ENCODE data around the gene LCN1. TPM values are rescaled to one million over a fixed set of nuclear protein-coding genes. Genes with fewer than 3 reads are reported as not detected.

Gene LCN1
- total and polyA plus RNA-seq, 10 donors, result 0.09 TPM; not detected in 9

- Histone ChIP-seq H3K36me3 (no peaks in the 10 kb centered on the region), H3K9me3 (no peaks in the 10 kb centered on the region), H3K4me3 (no peak overlapping the region), H3K27me3 (replicated peaks in 1 of 7) (peaks cover 0 to 6% (median 0%) of the 10 kb centered on the region in 7 donors), H3K27ac (no peak overlapping the region), H3K4me1 (no peaks in the 10 kb centered on the region)
- no peak for DNase-seq
- intact Hi-C loops (cut with DNase I; ENCODE audit: low total_unique reads), result no loop called here
- TF ChIP-seq, protein P1, sequence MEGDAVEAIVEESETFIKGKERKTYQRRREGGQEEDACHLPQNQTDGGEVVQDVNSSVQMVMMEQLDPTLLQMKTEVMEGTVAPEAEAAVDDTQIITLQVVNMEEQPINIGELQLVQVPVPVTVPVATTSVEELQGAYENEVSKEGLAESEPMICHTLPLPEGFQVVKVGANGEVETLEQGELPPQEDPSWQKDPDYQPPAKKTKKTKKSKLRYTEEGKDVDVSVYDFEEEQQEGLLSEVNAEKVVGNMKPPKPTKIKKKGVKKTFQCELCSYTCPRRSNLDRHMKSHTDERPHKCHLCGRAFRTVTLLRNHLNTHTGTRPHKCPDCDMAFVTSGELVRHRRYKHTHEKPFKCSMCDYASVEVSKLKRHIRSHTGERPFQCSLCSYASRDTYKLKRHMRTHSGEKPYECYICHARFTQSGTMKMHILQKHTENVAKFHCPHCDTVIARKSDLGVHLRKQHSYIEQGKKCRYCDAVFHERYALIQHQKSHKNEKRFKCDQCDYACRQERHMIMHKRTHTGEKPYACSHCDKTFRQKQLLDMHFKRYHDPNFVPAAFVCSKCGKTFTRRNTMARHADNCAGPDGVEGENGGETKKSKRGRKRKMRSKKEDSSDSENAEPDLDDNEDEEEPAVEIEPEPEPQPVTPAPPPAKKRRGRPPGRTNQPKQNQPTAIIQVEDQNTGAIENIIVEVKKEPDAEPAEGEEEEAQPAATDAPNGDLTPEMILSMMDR (IDR thresholded peaks at IDR 0.05 in 8 of 11, conservative IDR thresholded peaks at IDR 0.05 in 3 of 11), result no peak
- TF ChIP-seq POLR2A (IDR thresholded peaks at IDR 0.05) (no peak), POLR2AphosphoS5 (IDR thresholded peaks at IDR 0.05) (no peak)
- WGBS, 5 donors, result 77 to 91% (median 84%) methylated on average over 17 to 19 of the region's 19 CpGs
Measured at GRCh38 chr9:135552698-135553171, 31.5 kb downstream of the LCN1 start.

DNA sequence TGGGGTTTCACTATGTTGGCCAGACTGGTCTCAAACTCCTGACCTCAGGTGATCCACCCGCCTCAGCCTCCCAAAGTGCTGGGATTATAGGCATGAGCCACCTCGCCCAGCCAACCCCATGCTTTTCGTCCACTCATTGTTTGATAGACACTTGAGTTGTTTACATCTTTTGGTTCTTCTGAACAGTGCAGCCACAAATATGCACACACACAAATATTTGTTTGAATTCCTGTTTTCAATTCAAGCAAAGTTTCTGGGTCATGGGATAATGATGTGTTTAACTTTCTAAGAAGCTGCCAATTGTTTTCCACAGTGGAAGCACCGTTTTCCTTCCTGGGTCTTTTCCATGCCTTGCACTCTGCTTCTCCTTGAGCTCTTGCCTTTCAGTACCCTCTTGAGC, 33.5 kb downstream of the LCN1 start:
- H3K9me3 ChIP-seq, result no peaks in the 10 kb centered on the region
- DNase-seq, result no peak
- H3K4me1 ChIP-seq, result no peaks in the 10 kb centered on the region
- TF ChIP-seq, protein P1 (IDR thresholded peaks at IDR 0.05 in 8 of 11, conservative IDR thresholded peaks at IDR 0.05 in 3 of 11), result no peak
- TF ChIP-seq POLR2A (IDR thresholded peaks at IDR 0.05), result no peak
- no peak for TF ChIP-seq POLR2AphosphoS5 (IDR thresholded peaks at IDR 0.05)
- H3K4me3 ChIP-seq, result no peak overlapping the region
- no peaks in the 10 kb centered on the region for H3K36me3 ChIP-seq
- WGBS, 5 donors, result 81 to 90% (median 84%) methylated on average over 4 of the region's 4 CpGs
- peaks cover 0 to 2% (median 0%) of the 10 kb centered on the region in 7 donors for H3K27me3 ChIP-seq (replicated peaks in 1 of 7)
- intact Hi-C loops (cut with DNase I; ENCODE audit: low total_unique reads), result no loop called here
- H3K27ac ChIP-seq, result no peak overlapping the region

DNA sequence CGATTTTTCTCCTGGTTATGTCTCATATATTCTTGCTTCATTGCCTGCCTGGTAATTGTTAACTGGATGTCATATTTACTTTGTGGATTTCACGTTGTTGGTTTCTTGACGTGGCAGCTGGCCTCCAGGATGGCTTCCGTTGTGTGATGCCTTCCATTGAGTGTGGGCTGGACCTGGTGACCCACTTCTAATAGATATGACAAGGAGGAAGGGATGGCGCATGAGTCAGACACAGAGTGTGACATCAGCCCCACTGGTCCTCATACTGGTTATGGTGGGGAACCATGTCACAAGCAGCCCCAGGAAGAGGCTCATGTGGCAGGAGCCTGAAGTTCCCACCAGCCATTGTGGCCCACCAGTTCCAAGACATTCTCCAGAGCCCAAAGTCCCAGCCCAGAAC, 34.0 kb downstream of the LCN1 start:
- Histone ChIP-seq H3K4me1 (no peaks in the 10 kb centered on the region), H3K9me3 (no peaks in the 10 kb centered on the region), H3K27me3 (replicated peaks in 1 of 7) (peaks cover 0 to 4% (median 0%) of the 10 kb centered on the region in 7 donors), H3K27ac (no peak overlapping the region), H3K36me3 (no peaks in the 10 kb centered on the region), H3K4me3 (no peak overlapping the region)
- DNase-seq, result peak; percentile 15
- 86 to 91% (median 89%) methylated on average over 5 of the region's 5 CpGs for WGBS, 5 donors
- intact Hi-C loops (cut with DNase I; ENCODE audit: low total_unique reads), result no loop called here
- TF ChIP-seq POLR2AphosphoS5 (IDR thresholded peaks at IDR 0.05), result no peak
- TF ChIP-seq POLR2A (IDR thresholded peaks at IDR 0.05), result no peak
- TF ChIP-seq, protein P1 (IDR thresholded peaks at IDR 0.05 in 8 of 11, conservative IDR thresholded peaks at IDR 0.05 in 3 of 11), result no peak

GRCh38 chr9:135555910-135556309, 34.7 kb downstream of the LCN1 start:
- no peaks in the 10 kb centered on the region for H3K36me3 ChIP-seq
- TF ChIP-seq, protein P1 (IDR thresholded peaks at IDR 0.05 in 8 of 11, conservative IDR thresholded peaks at IDR 0.05 in 3 of 11), result no peak
- TF ChIP-seq POLR2AphosphoS5 (IDR thresholded peaks at IDR 0.05), result no peak
- no peak for TF ChIP-seq POLR2A (IDR thresholded peaks at IDR 0.05)
- 67 to 75% (median 73%) methylated on average over 16 of the region's 16 CpGs for WGBS, 5 donors
- no peak overlapping the region for H3K27ac ChIP-seq
- H3K4me1 ChIP-seq, result no peaks in the 10 kb centered on the region
- no peak overlapping the region for H3K4me3 ChIP-seq
- peaks cover 0 to 11% (median 0%) of the 10 kb centered on the region in 7 donors for H3K27me3 ChIP-seq (replicated peaks in 1 of 7)
- no peaks in the 10 kb centered on the region for H3K9me3 ChIP-seq
- intact Hi-C loops (cut with DNase I; ENCODE audit: low total_unique reads), result no loop called here
- peak; percentile 31 for DNase-seq
